ENCODE measurements around the gene RNPS1. TPM values are rescaled to one million over a fixed set of nuclear protein-coding genes. Genes with fewer than 3 reads are reported as not detected.

The RNPS1 gene
- total RNA-seq, 2 donors from 2014 or later = 289 to 296 TPM

- Mint-ChIP-seq H3K27ac (peak overlapping the region; percentile 27 to 91), H3K9me3 (no peaks in the 10 kb centered on the region), H3K36me3 (peaks cover 12 to 21% of the 10 kb centered on the region in 2 donors)
- DNase-seq (ENCODE audit: low spot score in 2 of 2) (no peak), ATAC-seq (no peak)
These were observed 53.9 kb downstream of the RNPS1 start for GRCh38 chr16:2213817-2214718.

GRCh38 chr16:2212362-2213324, 55.3 kb downstream of the RNPS1 start:
- H3K9me3 Mint-ChIP-seq = no peaks in the 10 kb centered on the region
- H3K36me3 Mint-ChIP-seq = peaks cover 16 to 25% of the 10 kb centered on the region in 2 donors
- no peak for ATAC-seq
- no peak for DNase-seq (ENCODE audit: low spot score in 2 of 2)
- peak overlapping the region; percentile 27 to 91 for H3K27ac Mint-ChIP-seq

- no peak for ATAC-seq
- DNase-seq (ENCODE audit: low spot score in 2 of 2) = no peak
- no peaks in the 10 kb centered on the region for H3K9me3 Mint-ChIP-seq
- H3K36me3 Mint-ChIP-seq = peaks cover 22 to 29% of the 10 kb centered on the region in 2 donors
- peak overlapping the region in 1 of 2 donors; percentile 27 for H3K27ac Mint-ChIP-seq
These were observed 56.0 kb downstream of the RNPS1 start for GRCh38 chr16:2211923-2212347.

DNA sequence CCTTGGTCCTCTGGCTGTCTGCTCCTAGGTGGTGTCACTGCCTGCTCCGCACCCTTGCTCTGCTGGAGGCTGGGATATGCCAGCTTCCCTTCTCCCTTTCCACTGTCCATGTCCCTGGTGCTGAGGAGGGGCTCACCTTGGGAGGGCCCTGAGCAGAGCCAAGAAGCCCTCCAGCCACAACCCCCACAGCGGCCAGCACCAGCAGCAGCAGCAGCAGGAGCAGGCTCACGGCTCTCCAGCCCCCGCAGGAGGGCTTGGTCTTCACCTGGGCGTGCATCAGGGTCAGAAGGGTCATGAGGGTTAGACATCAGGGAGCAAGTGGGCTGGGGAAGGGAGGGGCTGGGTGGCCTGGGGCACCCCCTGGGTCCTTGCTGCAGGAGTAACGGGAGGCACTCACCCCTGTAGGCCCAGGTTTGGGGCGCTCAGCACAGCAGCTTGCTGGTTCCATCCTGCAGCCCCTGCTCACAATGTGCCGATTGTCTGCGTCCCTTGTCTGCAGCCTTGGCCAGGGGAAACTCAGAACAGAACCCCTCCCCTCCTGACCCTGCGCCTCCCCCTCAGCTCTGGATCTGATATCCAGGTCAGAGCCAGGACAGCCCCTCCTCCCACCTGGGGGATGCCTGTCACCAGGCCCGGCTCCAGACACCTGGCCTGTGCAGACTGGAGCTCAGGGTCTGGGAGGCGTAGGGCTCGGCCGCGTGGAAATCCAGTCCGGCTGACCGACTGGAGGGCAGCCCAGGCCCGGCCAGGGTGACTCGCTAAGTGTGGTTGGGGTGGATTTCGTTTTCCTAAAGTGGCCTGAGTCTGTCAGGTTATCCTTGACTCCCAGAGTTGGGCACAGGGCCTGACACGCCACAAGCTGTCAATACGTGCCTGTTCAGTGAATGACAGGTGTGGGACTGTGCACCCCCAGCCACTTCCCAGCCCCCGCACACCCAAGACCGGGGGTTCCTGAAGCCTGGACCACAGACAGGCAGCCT, 57.2 kb downstream of the RNPS1 start, which contains the start of gene BRICD5:
Gene BRICD5 (minus strand): TSS at position 478 of the 980 bp plus-strand sequence. CDS start 30 bp downstream, at position 448.
- no peaks in the 10 kb centered on the region for H3K9me3 Mint-ChIP-seq

DNA sequence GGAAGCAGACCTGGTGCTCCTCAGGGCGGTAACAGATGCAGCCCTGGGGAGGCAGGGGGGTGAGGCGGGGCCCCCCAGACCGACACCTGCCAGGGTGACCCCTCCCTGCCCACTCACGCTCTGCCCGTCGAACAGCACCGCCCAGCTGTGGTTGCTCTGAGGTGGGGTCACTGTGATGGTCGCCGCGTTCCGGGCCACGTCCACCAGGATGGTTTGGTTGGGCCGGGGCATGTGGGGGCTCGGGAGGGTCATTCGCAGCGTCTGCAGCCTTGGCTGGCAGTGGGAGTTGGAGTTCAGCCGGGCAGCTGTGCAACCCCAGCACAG, 58.0 kb downstream of the RNPS1 start:
- Mint-ChIP-seq H3K36me3 (peaks cover 22 to 32% of the 10 kb centered on the region in 2 donors), H3K27ac (no peak overlapping the region), H3K9me3 (no peaks in the 10 kb centered on the region)
- ATAC-seq (no peak), DNase-seq (ENCODE audit: low spot score in 2 of 2) (no peak)

More for the DNA sequence above, 57.2 kb downstream of the RNPS1 start, which contains the start of gene BRICD5:
- H3K27ac Mint-ChIP-seq = peak within 1 kb of the TSS in 1 of 2 donors; percentile 27
- H3K36me3 Mint-ChIP-seq = peaks cover 22 to 36% of the 10 kb centered on the region in 2 donors
- ATAC-seq (no peak), DNase-seq (ENCODE audit: low spot score in 2 of 2) (no peak)

DNA sequence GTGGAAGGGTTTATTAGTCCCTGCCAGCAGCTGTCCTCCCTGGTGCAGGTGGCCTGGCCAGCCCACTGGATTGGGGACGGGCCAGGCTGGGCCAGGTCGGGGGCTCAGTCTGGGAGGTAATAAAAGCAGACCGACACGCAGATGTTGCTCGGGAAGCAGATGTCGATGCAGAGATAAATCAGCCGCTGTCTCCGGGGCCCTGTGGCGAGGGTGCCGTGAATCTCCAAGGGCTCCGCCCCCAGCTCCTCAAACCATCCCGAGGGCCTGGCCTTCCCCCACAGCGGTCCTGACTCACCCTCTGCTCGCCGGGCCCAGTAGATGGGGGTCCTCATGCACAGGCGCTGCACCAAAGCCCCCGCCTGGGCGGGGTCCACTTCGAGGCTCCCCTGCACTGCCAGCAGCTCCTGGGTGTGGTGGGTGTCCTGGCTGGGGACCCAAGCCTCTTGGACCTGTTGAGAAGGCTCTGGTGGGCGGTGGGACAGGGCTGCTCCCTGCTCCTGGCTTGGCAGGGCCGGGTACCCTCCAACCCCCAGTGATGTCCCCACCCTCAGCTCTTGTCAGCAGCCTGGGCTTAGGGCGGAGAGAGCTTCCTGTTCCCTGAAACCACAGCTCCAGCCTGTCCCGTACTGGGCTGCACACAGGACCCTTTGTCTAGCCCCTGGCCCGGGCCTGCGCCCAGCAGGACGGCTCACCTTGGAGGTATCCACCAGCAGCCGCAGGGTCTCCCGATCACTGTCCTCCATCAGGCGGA, 58.5 kb downstream of the RNPS1 start:
- H3K9me3 Mint-ChIP-seq = no peaks in the 10 kb centered on the region
- ATAC-seq (no peak), DNase-seq (ENCODE audit: low spot score in 2 of 2) (no peak)
- no peak overlapping the region for H3K27ac Mint-ChIP-seq
- peaks cover 22 to 32% of the 10 kb centered on the region in 2 donors for H3K36me3 Mint-ChIP-seq

- ATAC-seq (no peak), DNase-seq (ENCODE audit: low spot score in 2 of 2) (no peak)
- Mint-ChIP-seq H3K36me3 (peaks cover 22 to 32% of the 10 kb centered on the region in 2 donors), H3K27ac (no peak overlapping the region), H3K9me3 (no peaks in the 10 kb centered on the region)
These were observed 59.2 kb downstream of the RNPS1 start for GRCh38 chr16:2208772-2209171.

- no peaks in the 10 kb centered on the region for H3K9me3 Mint-ChIP-seq
- ATAC-seq = no peak
- no peak for DNase-seq (ENCODE audit: low spot score in 2 of 2)
- H3K36me3 Mint-ChIP-seq = peaks cover 18 to 29% of the 10 kb centered on the region in 2 donors
- no peak overlapping the region for H3K27ac Mint-ChIP-seq
These were observed 59.6 kb downstream of the RNPS1 start for GRCh38 chr16:2208308-2208707.

GRCh38 chr16:2207872-2208271, 60.1 kb downstream of the RNPS1 start:
- H3K27ac Mint-ChIP-seq = peak overlapping the region in 1 of 2 donors; percentile 31
- DNase-seq (ENCODE audit: low spot score in 2 of 2) (no peak), ATAC-seq (no peak)
- peaks cover 15 to 24% of the 10 kb centered on the region in 2 donors for H3K36me3 Mint-ChIP-seq
- no peaks in the 10 kb centered on the region for H3K9me3 Mint-ChIP-seq

GRCh38 chr16:2206780-2207433, 61.0 kb downstream of the RNPS1 start:
- peak overlapping the region in 1 of 2 donors; percentile 79 for H3K27ac Mint-ChIP-seq
- DNase-seq (ENCODE audit: low spot score in 2 of 2) = no peak
- ATAC-seq = no peak
- H3K36me3 Mint-ChIP-seq = peaks cover 13 to 18% of the 10 kb centered on the region in 2 donors
- no peaks in the 10 kb centered on the region for H3K9me3 Mint-ChIP-seq

DNA sequence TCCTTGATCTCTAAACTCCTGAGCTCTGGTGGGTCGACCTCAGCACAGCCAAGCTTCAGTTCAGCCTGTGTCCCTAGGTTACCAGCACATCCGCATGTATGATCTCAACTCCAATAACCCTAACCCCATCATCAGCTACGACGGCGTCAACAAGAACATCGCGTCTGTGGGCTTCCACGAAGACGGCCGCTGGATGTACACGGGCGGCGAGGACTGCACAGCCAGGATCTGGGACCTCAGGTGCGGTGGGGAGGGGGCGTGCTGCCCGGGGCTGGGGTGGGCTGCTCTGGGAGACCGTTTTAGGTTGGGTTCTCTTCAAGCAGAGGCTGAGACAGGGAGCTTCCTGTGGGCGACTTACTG, 61.5 kb downstream of the RNPS1 start:
- no peaks in the 10 kb centered on the region for H3K9me3 Mint-ChIP-seq
- ATAC-seq = no peak
- DNase-seq (ENCODE audit: low spot score in 2 of 2) = no peak
- peaks cover 10 to 15% of the 10 kb centered on the region in 2 donors for H3K36me3 Mint-ChIP-seq
- H3K27ac Mint-ChIP-seq = peak overlapping the region; percentile 79 to 88

- no peak for DNase-seq (ENCODE audit: low spot score in 2 of 2)
- ATAC-seq = no peak
- H3K9me3 Mint-ChIP-seq = no peaks in the 10 kb centered on the region
- peak overlapping the region in 1 of 2 donors; percentile 79 for H3K27ac Mint-ChIP-seq
- peaks cover 10 to 15% of the 10 kb centered on the region in 2 donors for H3K36me3 Mint-ChIP-seq
These were observed 62.0 kb downstream of the RNPS1 start for GRCh38 chr16:2205967-2206313.

- peak; percentile 79 to 84 for ATAC-seq
These were observed 62.6 kb downstream of the RNPS1 start, which contains the start of gene MLST8 for GRCh38 chr16:2205104-2205966. MLST8 (plus strand) TSS chr16:2205454; CDS start chr16:2206086, 632 bp downstream.

More at GRCh38 chr16:2205104-2205966, 62.6 kb downstream of the RNPS1 start, which contains the start of gene MLST8:
- Mint-ChIP-seq H3K27ac (peak within 1 kb of the TSS; percentile 79 to 88), H3K36me3 (peaks cover 10 to 15% of the 10 kb centered on the region in 2 donors), H3K9me3 (no peaks in the 10 kb centered on the region)
- peak; percentile 90 to 93 for DNase-seq (ENCODE audit: low spot score in 2 of 2)

Measured in activated naive CD4-positive, alpha-beta T cell treated with anti-CD3 and anti-CD28 coated beads, Interleukin-2, amount 50 U/mL, for 72 hours (primary cell).